AG04450 (cell line): ENCODE measurements around the gene EMC6. TPM values are rescaled to one million over a fixed set of nuclear protein-coding genes. Genes with fewer than 3 reads are reported as not detected.
"Not testable (repeated sequence)": the region's sequence is repeated elsewhere in the genome, so short reads cannot be mapped to it uniquely, and the experiment has no call there.

Source experiments
- CTCF ChIA-PET: fragments of 300-600, 350-600 bp; formaldehyde crosslinking; extraction: SDS; loops from one replicate; lab custom pipeline; 2022; ENCODE audit warnings: antibody characterized with exemption, inconsistent platforms; lab: Charles Lee
- POLR2A ChIA-PET: fragments of 350-600 bp; formaldehyde crosslinking; extraction: SDS; loops from one replicate; lab custom pipeline; 2021; ENCODE audit warnings: antibody characterized with exemption, inconsistent platforms; lab: Yijun Ruan, JAX
- DNase-seq: peaks from one replicate; pipeline ENCODE4 v3.0.0-alpha.2; 2011; ENCODE audit warnings: low read depth, low spot score
- H3K27ac ChIP-seq: one replicate; pipeline ENCODE4 v1.5.1; 2012; ENCODE audit warnings: low read depth, low read length, control low read depth
- H3K27me3 ChIP-seq: one replicate; pipeline ENCODE4 v1.6.0; 2012; ENCODE audit warnings: low read length; ENCODE audit not compliant: control insufficient read depth, insufficient read depth
- H3K4me3 ChIP-seq: 2 replicates; pipeline ENCODE4 v1.5.1; 2011; ENCODE audit warnings: mild to moderate bottlenecking, low read depth, low read length, control low read depth
- H3K9me3 ChIP-seq: 2 replicates; pipeline ENCODE4 v1.5.1; 2012; ENCODE audit warnings: low read length; ENCODE audit not compliant: control insufficient read depth, insufficient read depth
- polyA plus RNA-seq: library from polyadenylated mRNA; depleted of rRNA; stranded (reverse); fragments of >200 nt; gene quantifications from 2 replicates; pipeline ENCODE4 v1.2.3, GENCODE V29; 2011
- TF ChIP-seq, protein P1 (sequence below): IDR thresholded peaks from 2 replicates; pipeline ENCODE4 v1.5.1; 2011; ENCODE audit warnings: low read depth, low read length, control low read depth, inconsistent platforms

The EMC6 gene
- polyA plus RNA-seq, 1 experiment = 23.4 TPM

DNA sequence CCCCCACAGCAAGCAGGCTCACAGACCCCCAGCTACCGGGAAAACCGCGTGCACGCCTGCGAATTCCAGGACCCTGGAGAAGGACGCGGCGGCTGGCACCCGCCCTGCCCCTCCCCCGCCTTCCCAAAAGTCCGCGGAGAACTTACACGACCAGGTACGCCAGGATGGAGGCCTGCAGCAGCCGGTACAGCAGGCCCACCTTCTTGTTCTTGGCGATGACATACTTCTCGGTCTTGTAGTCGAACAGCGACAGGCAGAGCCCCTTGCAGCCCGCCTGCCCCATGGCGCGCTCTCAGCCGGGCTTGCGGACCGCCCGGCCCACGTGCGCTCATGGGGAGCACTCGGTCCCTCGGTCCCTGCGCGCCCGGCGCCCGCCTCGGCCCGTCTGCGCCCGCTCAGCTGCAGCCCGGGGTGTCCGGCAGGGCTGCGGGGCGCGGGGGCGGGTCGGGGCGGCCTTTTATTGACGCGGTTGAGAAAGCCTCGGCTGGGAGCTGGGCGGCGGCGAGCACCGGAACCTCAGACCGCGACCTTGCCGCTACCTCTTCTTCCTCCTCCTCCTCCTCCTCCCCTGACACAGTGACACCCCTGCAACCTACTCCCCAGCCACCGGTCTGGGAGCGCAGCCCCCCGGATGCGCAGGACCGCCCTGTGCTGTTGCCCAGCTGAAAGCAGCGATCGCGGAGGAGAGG lies 27.3 kb downstream of the EMC6 start, which contains the start of gene P2RX5:
P2RX5 (minus strand) TSS at position 433 of the 689 bp plus-strand sequence; CDS start at position 283, 150 bp downstream.
- ChIA-PET POLR2A (interaction anchor here (0.7 to 2.5 kb wide), 3 partner anchors 27 to 28 kb away, joined by 3 to 8 read pairs (median 3); partner anchors contain the start of gene HASPIN), CTCF (interaction anchor here (0.6 kb wide), 1 partner anchor 27 kb away, joined by 3 read pairs; no protein-coding TSS in a partner anchor)
- DNase-seq = no peak
- Histone ChIP-seq H3K9me3 (peaks cover 14% of the 10 kb centered on the region), H3K27ac (no peak within 1 kb of the TSS), H3K4me3 (peak within 1 kb of the TSS; percentile 62), H3K27me3 (peaks cover 26% of the 10 kb centered on the region)
- TF ChIP-seq, protein P1, sequence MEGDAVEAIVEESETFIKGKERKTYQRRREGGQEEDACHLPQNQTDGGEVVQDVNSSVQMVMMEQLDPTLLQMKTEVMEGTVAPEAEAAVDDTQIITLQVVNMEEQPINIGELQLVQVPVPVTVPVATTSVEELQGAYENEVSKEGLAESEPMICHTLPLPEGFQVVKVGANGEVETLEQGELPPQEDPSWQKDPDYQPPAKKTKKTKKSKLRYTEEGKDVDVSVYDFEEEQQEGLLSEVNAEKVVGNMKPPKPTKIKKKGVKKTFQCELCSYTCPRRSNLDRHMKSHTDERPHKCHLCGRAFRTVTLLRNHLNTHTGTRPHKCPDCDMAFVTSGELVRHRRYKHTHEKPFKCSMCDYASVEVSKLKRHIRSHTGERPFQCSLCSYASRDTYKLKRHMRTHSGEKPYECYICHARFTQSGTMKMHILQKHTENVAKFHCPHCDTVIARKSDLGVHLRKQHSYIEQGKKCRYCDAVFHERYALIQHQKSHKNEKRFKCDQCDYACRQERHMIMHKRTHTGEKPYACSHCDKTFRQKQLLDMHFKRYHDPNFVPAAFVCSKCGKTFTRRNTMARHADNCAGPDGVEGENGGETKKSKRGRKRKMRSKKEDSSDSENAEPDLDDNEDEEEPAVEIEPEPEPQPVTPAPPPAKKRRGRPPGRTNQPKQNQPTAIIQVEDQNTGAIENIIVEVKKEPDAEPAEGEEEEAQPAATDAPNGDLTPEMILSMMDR = no peak

DNA sequence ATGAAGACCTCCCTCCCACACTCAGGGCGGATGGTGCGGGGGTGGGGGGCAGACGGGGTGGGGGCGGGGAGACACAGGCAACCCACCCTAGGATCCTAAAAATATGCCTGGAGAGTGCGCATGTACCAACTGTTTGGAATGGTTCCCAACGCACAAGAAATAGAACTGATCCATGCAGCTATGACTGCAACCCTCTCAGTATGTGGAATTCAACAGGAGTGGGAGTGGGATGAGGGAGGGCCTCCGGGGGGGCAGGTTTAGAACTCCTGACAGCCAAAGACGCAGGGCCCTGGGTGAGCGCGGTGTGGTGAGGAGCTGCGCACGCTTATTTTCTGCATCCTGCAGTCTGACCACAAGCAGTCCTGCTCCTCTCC lies 28.5 kb downstream of the EMC6 start:
- Histone ChIP-seq H3K9me3 (peaks cover 14% of the 10 kb centered on the region), H3K27ac (no peak overlapping the region), H3K27me3 (peaks cover 23% of the 10 kb centered on the region), H3K4me3 (no peak overlapping the region)
- no peak for DNase-seq
- ChIA-PET POLR2A (interaction anchor here (1.4 to 2.5 kb wide), 2 partner anchors 26 to 30 kb away, joined by 3 to 8 read pairs; partner anchors contain the start of gene HASPIN), CTCF (no interaction called here)
- TF ChIP-seq, protein P1 = no peak

DNA sequence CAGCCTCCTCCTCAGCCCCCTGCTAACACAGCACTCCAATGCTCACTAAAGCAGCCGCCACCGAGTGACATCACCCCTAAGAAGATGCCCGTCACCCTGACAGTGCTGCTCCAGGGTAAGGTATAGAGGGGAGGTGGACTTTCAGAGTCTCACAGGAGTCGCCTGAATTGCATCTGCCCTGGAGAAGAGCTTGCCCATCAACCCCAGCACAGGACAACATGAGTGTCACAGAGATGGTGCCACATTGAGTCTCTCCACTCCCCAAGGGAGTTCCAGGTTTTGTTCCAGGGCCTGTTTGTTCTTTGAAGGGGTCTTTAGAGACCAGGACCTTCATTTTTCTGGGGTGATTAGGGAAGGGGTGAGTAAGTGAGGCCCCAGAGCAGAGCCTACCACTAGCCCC lies 29.5 kb downstream of the EMC6 start:
- H3K27ac ChIP-seq = no peak overlapping the region
- ChIA-PET POLR2A (no interaction called here), CTCF (no interaction called here)
- H3K9me3 ChIP-seq = peaks cover 17% of the 10 kb centered on the region
- H3K27me3 ChIP-seq = peaks cover 23% of the 10 kb centered on the region
- no peak for DNase-seq
- TF ChIP-seq, protein P1 = no peak
- no peak overlapping the region for H3K4me3 ChIP-seq

DNA sequence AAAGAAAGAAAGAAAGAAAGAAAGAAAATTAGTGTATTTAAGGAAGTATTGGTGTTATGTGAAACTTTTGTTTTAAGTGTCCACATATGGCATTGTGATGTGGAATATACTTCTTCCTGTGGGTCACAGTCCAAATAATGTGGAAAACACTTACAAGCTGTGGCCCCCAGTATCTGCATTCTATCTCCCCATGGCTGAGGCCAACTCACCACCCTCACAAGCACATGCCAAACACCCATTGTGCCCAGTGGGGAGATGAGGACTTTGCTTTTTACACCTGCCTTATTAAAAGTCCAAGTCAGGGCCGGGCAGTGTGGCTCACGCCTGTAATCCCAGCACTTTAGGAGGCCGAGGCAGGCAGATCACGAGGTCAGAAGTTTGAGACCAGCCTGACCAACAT lies 31.3 kb downstream of the EMC6 start:
- TF ChIP-seq, protein P1 = no peak
- H3K27me3 ChIP-seq = peaks cover 18% of the 10 kb centered on the region
- CTCF ChIA-PET = no interaction called here

DNA sequence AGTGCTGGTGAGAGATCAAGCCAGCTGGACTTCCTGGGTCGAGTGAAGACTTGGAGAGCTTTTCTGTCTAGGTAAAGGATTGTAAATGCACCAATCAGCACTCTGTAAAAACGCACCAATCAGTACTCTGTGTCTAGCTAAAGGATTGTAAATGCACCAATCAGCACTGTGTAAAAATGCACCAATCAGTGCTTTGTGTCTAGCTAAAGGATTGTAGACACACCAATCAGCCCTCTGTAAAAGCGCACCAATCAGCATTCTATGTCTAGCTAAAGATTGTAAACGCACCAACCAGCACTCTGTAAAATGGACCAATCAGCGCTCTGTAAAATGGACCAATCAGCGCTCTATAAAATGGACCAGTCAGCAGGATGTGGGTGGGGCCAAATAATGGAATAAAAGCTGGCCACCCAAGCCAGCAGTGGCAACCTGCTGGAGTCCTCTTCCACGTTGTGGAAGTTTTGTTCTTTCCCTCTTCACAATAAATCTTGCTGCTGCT lies 33.5 kb downstream of the EMC6 start:
- CTCF ChIA-PET = interaction anchor here (1.1 kb wide), 1 partner anchor 19 kb away, joined by 4 read pairs; no protein-coding TSS in a partner anchor
- H3K4me3 ChIP-seq, H3K27ac ChIP-seq, POLR2A ChIA-PET, DNase-seq: not testable (repeated sequence)
- H3K27me3 ChIP-seq = peaks cover 14% of the 10 kb centered on the region
- H3K9me3 ChIP-seq = peaks cover 17% of the 10 kb centered on the region

More for the DNA sequence above, 31.3 kb downstream of the EMC6 start:
- POLR2A ChIA-PET = no interaction called here
- DNase-seq = no peak
- H3K9me3 ChIP-seq = peaks cover 17% of the 10 kb centered on the region
- H3K4me3 ChIP-seq = no peak overlapping the region
- no peak overlapping the region for H3K27ac ChIP-seq
